Activated CD4-positive, alpha-beta T cell treated with anti-CD3 and anti-CD28 coated beads, Interleukin-10, Interleukin-2, amounts not matched to agents 100 ng/mL and 50 ng/mL, durations not matched to agents 16 hours and 8 hours (primary cell): ENCODE results near the gene FAM174C.
A peak's percentile ranks its signal among the peaks of the same experiment; 100 is the strongest.

Experiments used
- DNase-seq: peaks from one replicate; pipeline ENCODE4 v3.0.0-alpha.2; 2020

The FAM174C gene

GRCh38 chr19:1251330-1252220 lies 23.8 kb upstream of the FAM174C start:
- peak; percentile 75 for DNase-seq

- DNase-seq: peak; percentile 77
Measured at GRCh38 chr19:1252221-1252820, 23.0 kb upstream of the FAM174C start.

GRCh38 chr19:1252821-1253513 lies 22.4 kb upstream of the FAM174C start:
- peak; percentile 91 for DNase-seq

GRCh38 chr19:1253514-1254080 lies 21.7 kb upstream of the FAM174C start:
- no peak for DNase-seq

GRCh38 chr19:1254081-1254527 lies 21.2 kb upstream of the FAM174C start:
- no peak for DNase-seq

- no peak for DNase-seq
Measured at GRCh38 chr19:1254530-1255185, 20.7 kb upstream of the FAM174C start.

- no peak for DNase-seq
Measured at GRCh38 chr19:1255186-1256161, 19.9 kb upstream of the FAM174C start.

GRCh38 chr19:1256646-1257474 lies 18.5 kb upstream of the FAM174C start:
- no peak for DNase-seq

- no peak for DNase-seq
Measured at GRCh38 chr19:1257475-1258162, 17.7 kb upstream of the FAM174C start.

GRCh38 chr19:1258163-1258492 lies 17.2 kb upstream of the FAM174C start:
- DNase-seq: no peak

- no peak for DNase-seq
Measured at GRCh38 chr19:1258707-1259205, 16.6 kb upstream of the FAM174C start.

GRCh38 chr19:1259206-1259875 lies 16.0 kb upstream of the FAM174C start:
- DNase-seq: peak; percentile 87

GRCh38 chr19:1259876-1260748 lies 15.2 kb upstream of the FAM174C start:
- peak; percentile 62 for DNase-seq

- peak; percentile 99 for DNase-seq
Measured at GRCh38 chr19:1260749-1261537, 14.4 kb upstream of the FAM174C start.

GRCh38 chr19:1261538-1261797 lies 13.9 kb upstream of the FAM174C start:
- DNase-seq: peak; percentile 35

- no peak for DNase-seq
Measured at GRCh38 chr19:1261798-1262622, 13.3 kb upstream of the FAM174C start.
